HepG2 (cell line): ENCODE results near the gene PLPP7.

Experiments
- ATF4 ChIP-seq, 2 experiments: fragments of 450-650 bp in 1 of 2; sonication (generic) in 1 of 2; formaldehyde crosslinking; IDR thresholded peaks; 2 replicates each; pipeline versions ENCODE4 v1.5.0 to v1.8.0; 2020 to 2022; ENCODE audit warnings: mild to moderate bottlenecking in 1 of 2, missing genetic modification reagents in 1 of 2
- CTCF ChIP-seq: sonication (generic); formaldehyde crosslinking; IDR thresholded peaks from 2 replicates; pipeline ENCODE4 v1.5.0; 2020; ENCODE audit warnings: mild to moderate bottlenecking, missing genetic modification reagents, moderate library complexity
- MAX ChIP-seq: IDR thresholded peaks from 2 replicates; pipeline ENCODE4 v1.6.1; 2012; ENCODE audit warnings: inconsistent platforms
- NFATC3 ChIP-seq: sonication (generic); formaldehyde crosslinking; IDR thresholded peaks from 2 replicates; pipeline ENCODE4 v1.5.1; 2020; ENCODE audit warnings: mild to moderate bottlenecking, missing genetic modification reagents
- TBP ChIP-seq: sonication (generic); formaldehyde crosslinking; IDR thresholded peaks from 2 replicates; pipeline ENCODE4 v1.5.0; 2020; ENCODE audit warnings: missing genetic modification reagents
- ZBTB1 ChIP-seq: sonication (generic); formaldehyde crosslinking; IDR thresholded peaks from 2 replicates; pipeline ENCODE4 v1.4.0; 2020; ENCODE audit warnings: missing genetic modification reagents, borderline replicate concordance
- ZMYM4 ChIP-seq: sonication (generic); formaldehyde crosslinking; IDR thresholded peaks from 2 replicates; pipeline ENCODE4 v1.8.1; 2023; ENCODE audit warnings: mild to moderate bottlenecking, missing genetic modification reagents

- no peak for TF ChIP-seq ZBTB1
- no peak for TF ChIP-seq ZMYM4 (CRISPR knock-in tag)
- TF ChIP-seq TBP (CRISPR knock-in tag): no peak
- no peak for TF ChIP-seq ATF4 (CRISPR knock-in tag; IDR thresholded peaks at IDR 0.05)
- TF ChIP-seq MAX: no peak
- no peak for TF ChIP-seq NFATC3
- TF ChIP-seq CTCF (CRISPR knock-in tag): no peak
These were observed 41.5 kb downstream of the PLPP7 start for GRCh38 chr9:131330814-131331600.
